Stimulated activated CD8-positive, alpha-beta memory T cell treated with anti-CD3 and anti-CD28 coated beads, Interleukin-15, amount 100 ng/mL, for 4 hours (primary cell): Measurements from ENCODE around the gene MAGI2.
"Not testable (repeated sequence)": the region's sequence is repeated elsewhere in the genome, so short reads cannot be mapped to it uniquely, and the experiment has no call there.

Experiments used
- DNase-seq, 2 donors: peaks; one replicate each; pipeline ENCODE4 v3.0.0-alpha.2; 2020; ENCODE audit warnings: low read depth in 2 of 2

Gene MAGI2

GRCh38 chr7:78565784-78566183, 887.7 kb downstream of the MAGI2 start:
- DNase-seq: no peak

- no peak for DNase-seq
These were observed 890.3 kb downstream of the MAGI2 start for GRCh38 chr7:78563191-78563590.

- DNase-seq: no peak
These were observed 891.3 kb downstream of the MAGI2 start for GRCh38 chr7:78562191-78562590.

GRCh38 chr7:78558566-78558965, 894.9 kb downstream of the MAGI2 start:
- no peak for DNase-seq

GRCh38 chr7:78543976-78544375, 909.5 kb downstream of the MAGI2 start:
- no peak for DNase-seq

GRCh38 chr7:78542981-78543380, 910.5 kb downstream of the MAGI2 start:
- no peak for DNase-seq

- no peak for DNase-seq
These were observed 910.9 kb downstream of the MAGI2 start for GRCh38 chr7:78542541-78542940.

- DNase-seq: no peak
These were observed 913.6 kb downstream of the MAGI2 start for GRCh38 chr7:78539825-78540224.

- DNase-seq: no peak
These were observed 917.8 kb downstream of the MAGI2 start for GRCh38 chr7:78535655-78536054.

- DNase-seq: no peak
These were observed 923.1 kb downstream of the MAGI2 start for GRCh38 chr7:78530351-78530750.

- no peak for DNase-seq
These were observed 924.1 kb downstream of the MAGI2 start for GRCh38 chr7:78529392-78529791.

- DNase-seq: no peak
These were observed 924.5 kb downstream of the MAGI2 start for GRCh38 chr7:78528964-78529363.

- DNase-seq: no peak
These were observed 929.5 kb downstream of the MAGI2 start for GRCh38 chr7:78523930-78524329.

GRCh38 chr7:78521961-78522360, 931.5 kb downstream of the MAGI2 start:
- DNase-seq: no peak

- DNase-seq: no peak
These were observed 937.0 kb downstream of the MAGI2 start for GRCh38 chr7:78516450-78516849.

- no peak for DNase-seq
These were observed 938.8 kb downstream of the MAGI2 start for GRCh38 chr7:78514634-78515033.

- DNase-seq: no peak
These were observed 942.8 kb downstream of the MAGI2 start for GRCh38 chr7:78510580-78511188.

- DNase-seq: not testable (repeated sequence)
These were observed 950.2 kb downstream of the MAGI2 start for GRCh38 chr7:78503301-78503700.

- DNase-seq: no peak
These were observed 952.4 kb downstream of the MAGI2 start for GRCh38 chr7:78501064-78501463.

- no peak for DNase-seq
These were observed 953.5 kb downstream of the MAGI2 start for GRCh38 chr7:78499971-78500370.

GRCh38 chr7:78499283-78499682, 954.2 kb downstream of the MAGI2 start:
- DNase-seq: no peak

- DNase-seq: no peak
These were observed 955.6 kb downstream of the MAGI2 start for GRCh38 chr7:78497728-78498427.

- no peak for DNase-seq
These were observed 957.3 kb downstream of the MAGI2 start for GRCh38 chr7:78496096-78496630.
